GM23248 (cell line): Measurements from ENCODE around the gene CAPS. TPM values are rescaled to one million over a fixed set of nuclear protein-coding genes. Genes with fewer than 3 reads are reported as not detected.

Experiments used
- DNase-seq: peaks from one replicate; pipeline ENCODE4 v3.0.0-alpha.2; 2015
- H2AFZ ChIP-seq: fragments of 200-600 bp; sonication (generic); 2 replicates; pipeline ENCODE4 v1.6.1; 2016; ENCODE audit warnings: antibody characterized with exemption
- H3F3A ChIP-seq: fragments of 200-600 bp; sonication (generic); 2 replicates; pipeline ENCODE4 v1.6.1; 2016; ENCODE audit warnings: mild to moderate bottlenecking, antibody characterized with exemption, mixed run types; ENCODE audit not compliant: insufficient read depth
- H3K27ac ChIP-seq: fragments of 200-600 bp; sonication (generic); 2 replicates; pipeline ENCODE4 v1.5.1; 2016; ENCODE audit warnings: mild to moderate bottlenecking
- H3K27me3 ChIP-seq: fragments of 200-600 bp; sonication (generic); replicated peaks from 2 replicates; pipeline ENCODE4 v1.6.1; 2016; ENCODE audit warnings: mild to moderate bottlenecking; ENCODE audit not compliant: insufficient read depth
- H3K36me3 ChIP-seq: fragments of 200-600 bp; sonication (generic); 2 replicates; pipeline ENCODE4 v1.6.1; 2016; ENCODE audit warnings: low read depth, mild to moderate bottlenecking
- H3K4me1 ChIP-seq: fragments of 200-600 bp; sonication (generic); 2 replicates; pipeline ENCODE4 v1.6.1; 2016; ENCODE audit warnings: mild to moderate bottlenecking; ENCODE audit not compliant: insufficient read depth
- H3K4me2 ChIP-seq: fragments of 200-600 bp; sonication (generic); one replicate; pipeline ENCODE4 v1.6.1; 2016; ENCODE audit warnings: mild to moderate bottlenecking; ENCODE audit not compliant: unreplicated experiment
- H3K4me3 ChIP-seq: fragments of 200-600 bp; sonication (generic); 2 replicates; pipeline ENCODE4 v1.5.1; 2016; ENCODE audit warnings: mild to moderate bottlenecking
- H3K79me2 ChIP-seq: fragments of 200-600 bp; sonication (generic); 2 replicates; pipeline ENCODE4 v1.6.1; 2016; ENCODE audit warnings: mild to moderate bottlenecking; ENCODE audit not compliant: insufficient read depth
- H3K9ac ChIP-seq: fragments of 200-600 bp; sonication (generic); 2 replicates; pipeline ENCODE4 v1.6.1; 2016; ENCODE audit warnings: mild to moderate bottlenecking
- H3K9me2 ChIP-seq: fragments of 200-600 bp; sonication (generic); 2 replicates; pipeline ENCODE4 v1.6.1; 2016; ENCODE audit warnings: mixed run types, mild to moderate bottlenecking, moderate library complexity; ENCODE audit not compliant: insufficient read depth
- H3K9me3 ChIP-seq: fragments of 200-600 bp; sonication (generic); one replicate; pipeline ENCODE4 v1.6.1; 2017; ENCODE audit warnings: low read depth
- H4K20me1 ChIP-seq: fragments of 200-600 bp; sonication (generic); 2 replicates; pipeline ENCODE4 v1.6.0; 2016; ENCODE audit not compliant: insufficient read depth
- EZH2 ChIP-seq: fragments of 200-600 bp; sonication (generic); IDR thresholded peaks from 2 replicates; pipeline ENCODE4 v1.6.1; 2018; ENCODE audit warnings: antibody characterized with exemption, mild to moderate bottlenecking; ENCODE audit not compliant: insufficient read depth, poor library complexity, severe bottlenecking
- EZH2phosphoT487 ChIP-seq: fragments of 200-600 bp; sonication (generic); IDR thresholded peaks from 2 replicates; pipeline ENCODE4 v1.6.1; 2018; ENCODE audit warnings: antibody characterized with exemption, moderate library complexity, mild to moderate bottlenecking, low read depth; ENCODE audit not compliant: insufficient read depth
- WGBS, 2 experiments: methylation state at CpG; one replicate each; pipeline ENCODE4 v1.1.6; 2015 to 2017; ENCODE audit warnings: low lambda C conversion rate in 2 of 2, low coverage in 1 of 2; ENCODE audit errors: missing lambda C conversion rate in 2 of 2; 5-methylcytosine and 5-hydroxymethylcytosine counted together
- in situ Hi-C: fragments of 300-500 bp; cut with MboI; formaldehyde crosslinking; loops from 2 replicates; pipeline ENCODE4 v1.15.0; 2020
- polyA plus RNA-seq: library from polyadenylated mRNA; unstranded; fragments of >200 nt; fragmentation: Nextera tagmentation; extraction: Ambion mirVana; gene quantifications from 2 replicates; pipeline ENCODE4 v1.2.1, GENCODE V29; 2016
- total RNA-seq: library from RNA; depleted of rRNA; stranded (reverse); fragments of >200 nt; shearing (Covaris generic); gene quantifications from 2 replicates; pipeline ENCODE4 v1.2.3, GENCODE V29; 2014

The CAPS gene
- total and polyA plus RNA-seq, 2 experiments from 2014 or later, result 6.7 to 16.1 TPM

GRCh38 chr19:5957170-5957569 is 43.1 kb downstream of the CAPS start:
- Histone ChIP-seq H3K27me3 (no peaks in the 10 kb centered on the region), H3K4me1 (peaks cover 42% of the 10 kb centered on the region), H3F3A (peaks cover 51% of the 10 kb centered on the region), H3K4me2 (no peak overlapping the region), H2AFZ (no peak overlapping the region), H3K36me3 (no peaks in the 10 kb centered on the region), H3K9me2 (no peaks in the 10 kb centered on the region), H3K27ac (no peak overlapping the region), H3K79me2 (peaks cover 100% of the 10 kb centered on the region), H3K4me3 (no peak overlapping the region), H4K20me1 (peaks cover 4% of the 10 kb centered on the region; the same call in 1 of the 2 replicates), H3K9ac (no peak overlapping the region), H3K9me3 (no peaks in the 10 kb centered on the region)
- no peak for TF ChIP-seq EZH2
- no peak for TF ChIP-seq EZH2phosphoT487
- peak; percentile 49 for DNase-seq
- WGBS, 2 experiments, result 75 to 79% methylated on average over 9 to 10 of the region's 10 CpGs
- in situ Hi-C loops, result no loop called here

- Histone ChIP-seq H3F3A (peaks cover 45% of the 10 kb centered on the region), H3K4me1 (peaks cover 39% of the 10 kb centered on the region), H3K27me3 (no peaks in the 10 kb centered on the region), H2AFZ (no peak overlapping the region), H3K4me3 (no peak overlapping the region), H3K27ac (no peak overlapping the region), H3K9ac (no peak overlapping the region), H3K9me2 (no peaks in the 10 kb centered on the region), H3K36me3 (no peaks in the 10 kb centered on the region), H3K79me2 (peaks cover 100% of the 10 kb centered on the region), H3K4me2 (no peak overlapping the region), H4K20me1 (peaks cover 4% of the 10 kb centered on the region; the same call in 1 of the 2 replicates), H3K9me3 (no peaks in the 10 kb centered on the region)
- WGBS, 2 experiments, result 91% methylated on average over 21 of the region's 21 CpGs
- TF ChIP-seq EZH2phosphoT487 (no peak), EZH2 (no peak)
- in situ Hi-C loops, result no loop called here
- no peak for DNase-seq
Observed at GRCh38 chr19:5958074-5958850, 44.2 kb downstream of the CAPS start.

GRCh38 chr19:5958851-5959122 is 44.7 kb downstream of the CAPS start:
- DNase-seq, result no peak
- in situ Hi-C loops, result no loop called here
- Histone ChIP-seq H3K4me2 (no peak overlapping the region), H3F3A (peaks cover 40% of the 10 kb centered on the region), H3K36me3 (no peaks in the 10 kb centered on the region), H3K4me3 (no peak overlapping the region), H3K79me2 (peaks cover 100% of the 10 kb centered on the region), H4K20me1 (peaks cover 4% of the 10 kb centered on the region; the same call in 1 of the 2 replicates), H3K9ac (no peak overlapping the region), H3K27me3 (no peaks in the 10 kb centered on the region), H3K4me1 (peaks cover 34% of the 10 kb centered on the region), H3K9me3 (no peaks in the 10 kb centered on the region), H3K27ac (no peak overlapping the region), H3K9me2 (no peaks in the 10 kb centered on the region), H2AFZ (no peak overlapping the region)
- TF ChIP-seq EZH2 (no peak), EZH2phosphoT487 (no peak)
- 93 to 98% methylated on average over 10 of the region's 10 CpGs for WGBS, 2 experiments

GRCh38 chr19:5959260-5960004 is 45.4 kb downstream of the CAPS start:
- no peak for DNase-seq
- H3K36me3 ChIP-seq, result no peaks in the 10 kb centered on the region
- no peak overlapping the region for H3K4me3 ChIP-seq
- in situ Hi-C loops, result no loop called here
- no peak overlapping the region for H3K27ac ChIP-seq
- H3F3A ChIP-seq, result peaks cover 34% of the 10 kb centered on the region
- no peak overlapping the region for H3K9ac ChIP-seq
- TF ChIP-seq EZH2phosphoT487, result no peak
- TF ChIP-seq EZH2, result no peak
- H3K9me2 ChIP-seq, result no peaks in the 10 kb centered on the region
- no peak overlapping the region for H2AFZ ChIP-seq
- peaks cover 100% of the 10 kb centered on the region for H3K79me2 ChIP-seq
- no peaks in the 10 kb centered on the region for H3K9me3 ChIP-seq
- WGBS, 2 experiments, result 88 to 89% methylated on average over 14 of the region's 14 CpGs
- peaks cover 4% of the 10 kb centered on the region; the same call in 1 of the 2 replicates for H4K20me1 ChIP-seq
- peaks cover 27% of the 10 kb centered on the region for H3K4me1 ChIP-seq
- H3K4me2 ChIP-seq, result no peak overlapping the region
- H3K27me3 ChIP-seq, result no peaks in the 10 kb centered on the region
